OCI-LY1 (cell line): ENCODE results near the gene TSKS.

Experiments
- H2AFZ ChIP-seq: fragments of 200-600 bp; sonication (generic), shearing (Covaris generic); 2 replicates; pipeline ENCODE4 v1.6.0; 2014; ENCODE audit warnings: antibody characterized with exemption, mild to moderate bottlenecking, low read length
- H3F3A ChIP-seq: fragments of 200-600 bp; sonication (generic), shearing (Covaris generic); 2 replicates; pipeline ENCODE4 v1.6.0; 2014; ENCODE audit warnings: mild to moderate bottlenecking, antibody characterized with exemption, low read length, moderate library complexity; ENCODE audit not compliant: insufficient read depth
- H3K27ac ChIP-seq: fragments of 200-600 bp; sonication (generic); 2 replicates; pipeline ENCODE4 v1.5.1; 2014; ENCODE audit warnings: low read length, mixed run types, mild to moderate bottlenecking, low read depth; ENCODE audit not compliant: poor library complexity, severe bottlenecking
- H3K27me3 ChIP-seq: fragments of 200-600 bp; sonication (generic); 2 replicates; pipeline ENCODE4 v1.6.0; 2014; ENCODE audit warnings: antibody characterized with exemption, mild to moderate bottlenecking, low read length, moderate library complexity; ENCODE audit not compliant: insufficient read depth
- H3K36me3 ChIP-seq: fragments of 200-600 bp; sonication (generic); 2 replicates; pipeline ENCODE4 v1.6.1; 2014; ENCODE audit warnings: mild to moderate bottlenecking, antibody characterized with exemption, low read length, moderate library complexity, mixed read lengths; ENCODE audit not compliant: insufficient read depth
- H3K4me1 ChIP-seq: fragments of 200-600 bp; sonication (generic); 2 replicates; pipeline ENCODE4 v1.5.1; 2014; ENCODE audit warnings: mild to moderate bottlenecking, low read length, moderate library complexity; ENCODE audit not compliant: insufficient read depth, severe bottlenecking
- H3K4me2 ChIP-seq: fragments of 200-600 bp; sonication (generic), shearing (Covaris generic); 2 replicates; pipeline ENCODE4 v1.6.1; 2014; ENCODE audit warnings: low read length
- H3K4me3 ChIP-seq: fragments of 200-600 bp; sonication (generic); 2 replicates; pipeline ENCODE4 v1.5.1; 2014; ENCODE audit warnings: low read length, low read depth, mild to moderate bottlenecking, mixed read lengths; ENCODE audit not compliant: poor library complexity, severe bottlenecking
- H3K79me2 ChIP-seq: fragments of 200-600 bp; shearing (Covaris generic); 2 replicates; pipeline ENCODE4 v1.6.1; 2016; ENCODE audit warnings: mixed run types, low read length, mixed read lengths; ENCODE audit not compliant: insufficient read depth
- H3K9ac ChIP-seq: fragments of 200-600 bp; sonication (generic), shearing (Covaris generic); 2 replicates; pipeline ENCODE4 v1.6.1; 2014; ENCODE audit warnings: mild to moderate bottlenecking, low read length, mixed read lengths
- H3K9me2 ChIP-seq: fragments of 200-600 bp; sonication (generic), shearing (Covaris generic); 2 replicates; pipeline ENCODE4 v1.6.1; 2014; ENCODE audit warnings: low read depth, mild to moderate bottlenecking, low read length, mixed read lengths
- H3K9me3 ChIP-seq: fragments of 200-600 bp; shearing (Covaris generic); 2 replicates; pipeline ENCODE4 v1.6.1; 2014; ENCODE audit warnings: low read length, mixed read lengths
- H4K20me1 ChIP-seq: fragments of 200-600 bp; sonication (generic), shearing (Covaris generic); 2 replicates; pipeline ENCODE4 v1.6.0; 2016; ENCODE audit warnings: mild to moderate bottlenecking, low read length; ENCODE audit not compliant: insufficient read depth
- CTCF ChIP-seq: fragments of 200-600 bp; sonication (generic), shearing (Covaris generic); IDR thresholded peaks from 2 replicates; pipeline ENCODE4 v1.5.1; 2017; ENCODE audit warnings: mild to moderate bottlenecking, antibody characterized with exemption, low read length, moderate library complexity, mixed read lengths
- EZH2 ChIP-seq: fragments of 200-600 bp; sonication (generic), shearing (Covaris generic); IDR thresholded peaks from 2 replicates; pipeline ENCODE4 v1.8.0; 2017; ENCODE audit warnings: borderline replicate concordance, mixed run types, mild to moderate bottlenecking, antibody characterized with exemption, low read length, moderate library complexity, mixed read lengths

TSKS gene, protein sequence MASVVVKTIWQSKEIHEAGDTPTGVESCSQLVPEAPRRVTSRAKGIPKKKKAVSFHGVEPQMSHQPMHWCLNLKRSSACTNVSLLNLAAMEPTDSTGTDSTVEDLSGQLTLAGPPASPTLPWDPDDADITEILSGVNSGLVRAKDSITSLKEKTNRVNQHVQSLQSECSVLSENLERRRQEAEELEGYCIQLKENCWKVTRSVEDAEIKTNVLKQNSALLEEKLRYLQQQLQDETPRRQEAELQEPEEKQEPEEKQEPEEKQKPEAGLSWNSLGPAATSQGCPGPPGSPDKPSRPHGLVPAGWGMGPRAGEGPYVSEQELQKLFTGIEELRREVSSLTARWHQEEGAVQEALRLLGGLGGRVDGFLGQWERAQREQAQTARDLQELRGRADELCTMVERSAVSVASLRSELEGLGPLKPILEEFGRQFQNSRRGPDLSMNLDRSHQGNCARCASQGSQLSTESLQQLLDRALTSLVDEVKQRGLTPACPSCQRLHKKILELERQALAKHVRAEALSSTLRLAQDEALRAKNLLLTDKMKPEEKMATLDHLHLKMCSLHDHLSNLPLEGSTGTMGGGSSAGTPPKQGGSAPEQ

GRCh38 chr19:49763230-49763629, at the start of gene TSKS:
TSS of gene TSKS (minus strand) at chr19:49763306. CDS start at chr19:49763247, 59 bp downstream.
- no peaks in the 10 kb centered on the region for H4K20me1 ChIP-seq
- TF ChIP-seq CTCF, result no peak
- TF ChIP-seq EZH2, result no peak
- H3K79me2 ChIP-seq, result peaks cover 9% of the 10 kb centered on the region
- H2AFZ ChIP-seq, result no peak within 1 kb of the TSS
- H3K4me1 ChIP-seq, result peaks cover 27% of the 10 kb centered on the region
- no peak within 1 kb of the TSS for H3K4me3 ChIP-seq
- H3K4me2 ChIP-seq, result no peak within 1 kb of the TSS
- no peak within 1 kb of the TSS for H3K9ac ChIP-seq
- H3K27ac ChIP-seq, result no peak within 1 kb of the TSS
- H3F3A ChIP-seq, result no peaks in the 10 kb centered on the region
- no peaks in the 10 kb centered on the region for H3K9me3 ChIP-seq
- no peaks in the 10 kb centered on the region; the same call in 1 of the 2 replicates for H3K36me3 ChIP-seq
- no peaks in the 10 kb centered on the region for H3K27me3 ChIP-seq
- H3K9me2 ChIP-seq, result no peaks in the 10 kb centered on the region

DNA sequence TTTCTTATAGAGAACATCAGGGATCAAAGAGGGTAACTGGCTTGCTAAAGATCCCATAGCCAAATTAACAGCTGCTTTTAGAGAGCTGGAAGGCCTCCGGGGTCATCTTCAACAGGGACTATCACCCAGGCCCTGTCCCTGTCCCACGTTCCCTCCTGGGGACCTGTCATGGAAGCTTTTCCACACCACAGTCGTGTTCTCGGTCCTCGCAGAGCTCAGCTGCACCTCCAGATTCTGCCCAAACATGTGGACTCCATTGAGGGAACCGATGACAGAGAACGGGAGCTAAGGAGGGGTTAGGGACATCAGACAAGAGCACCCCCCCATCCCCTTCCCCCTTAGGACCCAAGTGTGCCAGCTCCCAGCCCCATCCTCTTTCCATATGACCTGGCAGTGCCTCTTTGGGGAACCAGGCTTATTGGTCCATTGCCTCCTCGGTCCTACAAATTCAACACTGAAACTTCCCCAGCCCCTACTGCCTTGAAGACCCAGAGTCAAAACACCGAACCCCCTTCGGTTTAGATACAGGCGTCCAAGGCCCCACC, 49.4 kb upstream of the TSKS start:
- no peaks in the 10 kb centered on the region for H3K9me3 ChIP-seq

GRCh38 chr19:49811328-49811727, 48.2 kb upstream of the TSKS start:
- Histone ChIP-seq H3K36me3 (peaks cover 18% of the 10 kb centered on the region; the same call in 1 of the 2 replicates), H3K27me3 (no peaks in the 10 kb centered on the region), H2AFZ (no peak overlapping the region), H3F3A (peaks cover 10% of the 10 kb centered on the region), H3K9ac (no peak overlapping the region), H3K4me2 (no peak overlapping the region; the same call in 1 of the 2 replicates), H3K9me2 (no peaks in the 10 kb centered on the region), H3K9me3 (no peaks in the 10 kb centered on the region), H3K27ac (no peak overlapping the region), H3K79me2 (no peaks in the 10 kb centered on the region), H4K20me1 (no peaks in the 10 kb centered on the region), H3K4me1 (peaks cover 52% of the 10 kb centered on the region), H3K4me3 (no peak overlapping the region)
- TF ChIP-seq EZH2 (no peak), CTCF (no peak)

More for the DNA sequence above, 49.4 kb upstream of the TSKS start:
- Histone ChIP-seq H3K9ac (peak overlapping the region; percentile 71), H3K27ac (peak overlapping the region; percentile 76), H3K36me3 (peaks cover 9% of the 10 kb centered on the region; the same call in 1 of the 2 replicates), H3K4me2 (peak overlapping the region; percentile 70), H3K9me2 (no peaks in the 10 kb centered on the region), H3K79me2 (no peaks in the 10 kb centered on the region), H3F3A (peaks cover 10% of the 10 kb centered on the region), H3K4me1 (peaks cover 61% of the 10 kb centered on the region), H2AFZ (no peak overlapping the region), H3K27me3 (no peaks in the 10 kb centered on the region), H4K20me1 (no peaks in the 10 kb centered on the region), H3K4me3 (peak overlapping the region; percentile 71)
- TF ChIP-seq EZH2 (no peak), CTCF (no peak)
